Ovary (tissue), 9 donors: ENCODE data around the gene CCDC17. TPM values are rescaled to one million over a fixed set of nuclear protein-coding genes. Genes with fewer than 3 reads are reported as not detected.

Experiments used
- DNase-seq, 5 donors: peaks; one replicate each; pipeline ENCODE4 v3.0.0-alpha.2; 2019 to 2020
- H3K27ac ChIP-seq, 2 donors: fragments of 200-600 bp; one replicate each; pipeline versions ENCODE4 v1.5.1 to v1.8.0; 2019 to 2022
- H3K27me3 ChIP-seq: fragments of 200-600 bp; one replicate; pipeline ENCODE4 v1.8.0; 2022
- H3K36me3 ChIP-seq: fragments of 200-600 bp; sonication (generic); one replicate; pipeline ENCODE4 v1.5.1; 2019
- H3K4me1 ChIP-seq: one replicate; pipeline ENCODE4 v1.8.1; 2013; ENCODE audit warnings: mild to moderate bottlenecking, moderate library complexity; ENCODE audit not compliant: insufficient read depth
- H3K4me3 ChIP-seq: fragments of 200-600 bp; sonication (generic); one replicate; pipeline ENCODE4 v1.5.1; 2017
- H3K9me3 ChIP-seq, 2 donors: fragments of 200-600 bp in 1 of 2; sonication (generic) in 1 of 2; one replicate each; pipeline versions ENCODE4 v1.5.1 to v1.8.1; 2013 to 2019; ENCODE audit warnings: mild to moderate bottlenecking in 1 of 2, moderate library complexity in 1 of 2
- EP300 ChIP-seq: sonication (generic); formaldehyde crosslinking; IDR thresholded peaks from one replicate; pipeline ENCODE4 v1.6.1; 2017; ENCODE audit warnings: antibody characterized with exemption
- POLR2A ChIP-seq: fragments of 450-650 bp; IDR thresholded peaks from one replicate; pipeline ENCODE4 v1.6.1; 2017; ENCODE audit warnings: antibody characterized with exemption, mild to moderate bottlenecking, moderate library complexity
- WGBS, 3 donors: extraction: QIAGEN DNeasy Blood & Tissue Kit in 1 of 3; methylation state at CpG; one replicate each; pipeline versions ENCODE4 v1.1.5 to v1.1.7; 2013 to 2017; 5-methylcytosine and 5-hydroxymethylcytosine counted together
- intact Hi-C, 4 donors: fragments of 100-400 bp; cut with DNase I; formaldehyde crosslinking; loops; one replicate each; pipeline versions ENCODE4 v1.11.0 to v1.15.1; 2022 to 2023
- polyA plus RNA-seq, 2 donors: library from polyadenylated mRNA; stranded (reverse); fragments of 200-250 nt in 1 of 2; fragments of 350-450 nt in 1 of 2; fragmentation: Illumina TruSeq in 1 of 2; extraction: RNeasy Lipid Tissue Mini Kit (QIAGEN cat#74804) in 1 of 2; gene quantifications; one replicate each; pipeline ENCODE4 v1.2.3, GENCODE V29; 2013 to 2014
- total RNA-seq, 7 donors: library from RNA; depleted of rRNA in 2 of 7; stranded (reverse); fragments of >200 nt in 2 of 7; fragmentation: NEBNext Ultra II Directional in 3 of 7; extraction: Animal tissue kit (Norgen Biotek cat#: 25700) in 3 of 7; gene quantifications; one replicate each; pipeline versions ENCODE4 v1.1.0 to v1.2.4, GENCODE V29; 2016 to 2023
- TF ChIP-seq, protein P1 (sequence below), 3 donors: fragments of 450-650 bp in 2 of 3; fragments of 200-600 bp in 1 of 3; IDR thresholded peaks; one replicate each; pipeline versions ENCODE4 v1.5.1 to v1.8.0; 2016 to 2022; ENCODE audit warnings: antibody characterized with exemption in 3 of 3, mild to moderate bottlenecking in 1 of 3
- donor health status: DM: no; HTN: no; CAD: no; lungs with moderate emphysema.
- donor health status: DM: no; HTN: no; CAD: no.
- donor health status: Bipolar disorder and iron deficiency.
- donor health status: DM: yes; HTN: yes; CAD: no.
- donor health status: DM: no; HTN: no; CAD: no.
- donor health status: DM: yes; HTN: yes; CAD: no.

The CCDC17 gene
- total and polyA plus RNA-seq, 9 donors: 1.3 to 30.2 (median 3.3) TPM

DNA sequence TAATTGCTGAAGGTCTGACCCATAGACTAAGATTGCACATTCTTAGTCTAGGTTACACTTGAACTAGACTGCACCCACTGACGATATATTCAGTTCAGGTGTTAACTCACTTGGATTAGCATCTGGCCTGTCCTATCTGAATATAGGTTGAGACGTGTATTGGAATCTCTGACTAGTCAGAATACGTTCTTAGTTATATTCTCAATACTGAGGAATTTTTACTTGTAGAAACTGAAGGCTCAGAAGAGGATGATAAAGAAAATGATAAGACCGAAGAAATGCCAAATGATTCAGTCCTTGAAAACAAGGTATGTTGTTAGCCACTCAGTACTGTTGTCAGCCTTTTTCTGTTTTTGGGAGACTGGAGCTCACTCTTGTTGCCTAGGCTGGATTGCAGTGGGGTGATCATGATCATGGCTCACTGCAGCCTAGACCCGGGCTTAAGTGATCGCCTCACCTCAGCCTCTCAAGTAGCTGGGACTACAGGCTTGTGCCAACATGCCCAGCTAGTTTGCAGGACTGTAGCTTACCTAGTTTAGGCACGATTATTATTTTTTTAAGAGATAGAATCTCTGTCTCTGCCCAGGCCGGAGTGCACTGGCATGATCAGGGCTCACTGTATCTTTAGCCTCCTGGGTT is 10.8 kb downstream of the CCDC17 start:
- no peak overlapping the region for H3K27ac ChIP-seq
- no peaks in the 10 kb centered on the region for H3K27me3 ChIP-seq
- H3K4me3 ChIP-seq: no peak overlapping the region
- H3K36me3 ChIP-seq: no peaks in the 10 kb centered on the region
- TF ChIP-seq POLR2A (no peak), EP300 (no peak)
- TF ChIP-seq, protein P1, sequence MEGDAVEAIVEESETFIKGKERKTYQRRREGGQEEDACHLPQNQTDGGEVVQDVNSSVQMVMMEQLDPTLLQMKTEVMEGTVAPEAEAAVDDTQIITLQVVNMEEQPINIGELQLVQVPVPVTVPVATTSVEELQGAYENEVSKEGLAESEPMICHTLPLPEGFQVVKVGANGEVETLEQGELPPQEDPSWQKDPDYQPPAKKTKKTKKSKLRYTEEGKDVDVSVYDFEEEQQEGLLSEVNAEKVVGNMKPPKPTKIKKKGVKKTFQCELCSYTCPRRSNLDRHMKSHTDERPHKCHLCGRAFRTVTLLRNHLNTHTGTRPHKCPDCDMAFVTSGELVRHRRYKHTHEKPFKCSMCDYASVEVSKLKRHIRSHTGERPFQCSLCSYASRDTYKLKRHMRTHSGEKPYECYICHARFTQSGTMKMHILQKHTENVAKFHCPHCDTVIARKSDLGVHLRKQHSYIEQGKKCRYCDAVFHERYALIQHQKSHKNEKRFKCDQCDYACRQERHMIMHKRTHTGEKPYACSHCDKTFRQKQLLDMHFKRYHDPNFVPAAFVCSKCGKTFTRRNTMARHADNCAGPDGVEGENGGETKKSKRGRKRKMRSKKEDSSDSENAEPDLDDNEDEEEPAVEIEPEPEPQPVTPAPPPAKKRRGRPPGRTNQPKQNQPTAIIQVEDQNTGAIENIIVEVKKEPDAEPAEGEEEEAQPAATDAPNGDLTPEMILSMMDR (IDR thresholded peaks at IDR 0.05): no peak
- DNase-seq: no peak
- no peaks in the 10 kb centered on the region for H3K4me1 ChIP-seq
- no peaks in the 10 kb centered on the region for H3K9me3 ChIP-seq
- 84 to 89% (median 88%) methylated on average over 8 of the region's 8 CpGs for WGBS, 3 donors
- intact Hi-C loops: no loop called here

DNA sequence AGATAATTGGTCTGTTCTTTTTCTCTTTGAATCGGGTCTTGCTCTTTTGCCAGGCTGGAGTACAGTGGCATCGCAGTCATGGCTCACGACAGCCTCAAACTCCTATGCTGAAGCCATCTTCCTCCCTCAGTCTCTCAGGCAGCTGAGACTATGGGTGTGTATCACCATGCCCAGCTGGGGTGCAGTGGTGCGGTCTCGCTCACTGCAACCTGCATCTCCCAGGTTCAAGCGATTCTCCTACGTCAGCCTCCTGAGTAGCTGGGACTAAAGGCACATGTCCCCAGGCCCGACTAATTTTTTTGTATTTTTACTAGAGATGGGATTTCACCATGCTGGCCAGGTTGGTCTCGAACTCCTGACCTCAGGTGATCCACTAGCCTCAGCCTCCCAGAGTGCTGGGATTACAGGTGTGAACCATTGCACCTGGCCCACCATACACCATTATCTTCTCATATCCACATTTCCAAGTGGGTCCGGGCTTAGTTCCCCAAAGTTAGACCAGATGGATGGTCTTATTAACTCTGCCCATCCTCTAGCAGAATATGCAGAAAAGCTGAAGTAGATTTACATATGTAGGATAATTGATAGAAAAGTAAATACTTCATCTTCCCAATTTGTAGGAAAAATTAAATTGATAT is 13.1 kb downstream of the CCDC17 start:
- H3K4me1 ChIP-seq: no peaks in the 10 kb centered on the region
- no peak overlapping the region for H3K27ac ChIP-seq
- no peaks in the 10 kb centered on the region for H3K27me3 ChIP-seq
- 94 to 96% (median 96%) methylated on average over 10 of the region's 10 CpGs for WGBS, 3 donors
- H3K9me3 ChIP-seq: no peaks in the 10 kb centered on the region
- H3K36me3 ChIP-seq: no peaks in the 10 kb centered on the region
- intact Hi-C loops: no loop called here
- DNase-seq: no peak
- TF ChIP-seq EP300: no peak
- no peak for TF ChIP-seq POLR2A
- TF ChIP-seq, protein P1 (IDR thresholded peaks at IDR 0.05): no peak
- no peak overlapping the region for H3K4me3 ChIP-seq

DNA sequence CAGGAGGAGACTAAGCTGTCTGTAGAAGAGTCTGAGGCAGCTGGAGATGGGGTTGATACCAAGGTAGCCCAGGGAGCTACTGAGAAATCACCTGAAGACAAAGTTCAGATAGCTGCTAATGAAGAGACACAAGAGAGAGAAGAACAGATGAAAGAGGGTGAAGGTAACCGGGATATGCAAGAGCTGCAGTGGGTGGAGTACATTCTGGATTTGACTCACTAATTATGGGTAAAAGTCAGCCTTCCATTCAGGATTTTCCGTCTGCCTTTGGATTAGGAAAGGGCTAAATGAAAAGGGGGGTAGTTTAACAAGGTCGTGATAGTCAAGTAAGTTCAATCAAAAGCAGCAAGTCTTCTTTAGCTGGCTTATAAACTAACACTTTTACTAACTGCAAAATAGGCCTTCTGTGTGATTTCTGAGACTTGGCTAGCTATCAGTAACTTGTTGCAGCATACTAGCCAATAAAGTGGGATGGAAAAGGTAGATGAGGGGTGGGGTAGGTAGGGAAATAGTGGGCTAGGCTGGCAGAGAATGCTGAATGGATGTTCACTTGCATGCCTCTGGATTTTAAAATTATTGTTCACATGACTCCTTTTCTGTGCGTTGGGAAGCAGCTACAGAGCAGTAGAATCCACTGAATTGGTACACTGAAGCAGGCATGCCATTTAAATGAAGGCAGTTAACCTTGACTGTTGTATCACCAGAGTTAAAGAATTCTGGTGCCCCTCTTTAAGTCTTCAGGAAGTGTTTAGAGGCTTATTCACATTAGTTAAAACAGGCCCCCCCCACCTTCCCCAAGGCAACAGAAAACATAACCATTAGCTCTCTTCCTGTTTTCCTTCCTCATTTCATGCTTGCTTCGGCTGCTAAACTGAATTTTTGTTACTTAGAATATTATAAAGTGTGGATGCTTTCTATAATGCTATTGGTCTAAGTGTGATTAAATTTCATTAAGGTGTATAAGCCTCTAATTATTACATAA is 15.4 kb downstream of the CCDC17 start:
- DNase-seq: no peak
- H3K4me3 ChIP-seq: no peak overlapping the region
- H3K9me3 ChIP-seq: no peaks in the 10 kb centered on the region
- no peaks in the 10 kb centered on the region for H3K36me3 ChIP-seq
- WGBS, 3 donors: 88 to 93% (median 88%) methylated on average over 5 of the region's 5 CpGs
- H3K27me3 ChIP-seq: no peaks in the 10 kb centered on the region
- no peak overlapping the region for H3K27ac ChIP-seq
- H3K4me1 ChIP-seq: no peaks in the 10 kb centered on the region
- TF ChIP-seq, protein P1 (IDR thresholded peaks at IDR 0.05): no peak
- TF ChIP-seq EP300: no peak
- no peak for TF ChIP-seq POLR2A
- intact Hi-C loops: no loop called here

DNA sequence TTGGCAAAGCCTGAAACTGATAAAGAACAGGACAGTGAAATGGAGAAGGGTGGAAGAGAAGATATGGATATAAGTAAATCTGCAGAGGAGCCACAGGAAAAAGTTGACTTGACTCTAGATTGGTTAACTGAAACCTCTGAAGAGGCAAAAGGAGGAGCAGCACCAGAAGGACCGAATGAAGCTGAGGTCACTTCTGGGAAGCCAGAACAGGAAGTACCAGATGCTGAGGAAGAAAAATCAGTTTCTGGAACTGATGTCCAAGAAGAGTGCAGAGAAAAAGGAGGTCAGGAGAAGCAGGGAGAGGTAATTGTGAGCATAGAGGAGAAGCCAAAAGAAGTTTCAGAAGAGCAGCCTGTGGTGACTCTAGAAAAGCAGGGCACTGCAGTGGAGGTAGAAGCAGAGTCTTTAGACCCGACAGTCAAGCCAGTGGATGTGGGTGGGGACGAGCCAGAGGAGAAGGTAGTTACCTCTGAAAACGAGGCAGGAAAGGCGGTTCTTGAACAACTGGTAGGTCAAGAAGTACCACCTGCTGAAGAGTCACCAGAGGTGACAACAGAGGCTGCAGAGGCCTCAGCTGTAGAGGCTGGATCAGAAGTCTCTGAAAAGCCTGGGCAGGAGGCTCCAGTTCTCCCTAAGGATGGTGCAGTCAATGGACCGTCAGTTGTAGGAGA is 16.3 kb downstream of the CCDC17 start:
- no peaks in the 10 kb centered on the region for H3K36me3 ChIP-seq
- no peaks in the 10 kb centered on the region for H3K9me3 ChIP-seq
- no peak for DNase-seq
- no peak overlapping the region for H3K27ac ChIP-seq
- H3K27me3 ChIP-seq: no peaks in the 10 kb centered on the region
- TF ChIP-seq POLR2A: no peak
- TF ChIP-seq, protein P1 (IDR thresholded peaks at IDR 0.05): no peak
- TF ChIP-seq EP300: no peak
- WGBS, 3 donors: 65 to 86% (median 83%) methylated on average over 6 of the region's 6 CpGs
- no peaks in the 10 kb centered on the region for H3K4me1 ChIP-seq
- intact Hi-C loops: no loop called here
- no peak overlapping the region for H3K4me3 ChIP-seq
